NCI-H748 (cell line): ENCODE results near the gene U2AF1L4.
A peak's percentile ranks its signal among the peaks of the same experiment; 100 is the strongest.
"Not testable (repeated sequence)": the region's sequence is repeated elsewhere in the genome, so short reads cannot be mapped to it uniquely, and the experiment has no call there.

Experiments used
- DNase-seq: peaks from one replicate; lab custom pipeline; 2025; ENCODE audit not compliant: unreplicated experiment; lab: John Stamatoyannopoulos, UW

Gene U2AF1L4

GRCh38 chr19:35727956-35728706 is 17.1 kb downstream of the U2AF1L4 start:
- DNase-seq = no peak

GRCh38 chr19:35727053-35727955 is 17.9 kb downstream of the U2AF1L4 start:
- DNase-seq = no peak

DNA sequence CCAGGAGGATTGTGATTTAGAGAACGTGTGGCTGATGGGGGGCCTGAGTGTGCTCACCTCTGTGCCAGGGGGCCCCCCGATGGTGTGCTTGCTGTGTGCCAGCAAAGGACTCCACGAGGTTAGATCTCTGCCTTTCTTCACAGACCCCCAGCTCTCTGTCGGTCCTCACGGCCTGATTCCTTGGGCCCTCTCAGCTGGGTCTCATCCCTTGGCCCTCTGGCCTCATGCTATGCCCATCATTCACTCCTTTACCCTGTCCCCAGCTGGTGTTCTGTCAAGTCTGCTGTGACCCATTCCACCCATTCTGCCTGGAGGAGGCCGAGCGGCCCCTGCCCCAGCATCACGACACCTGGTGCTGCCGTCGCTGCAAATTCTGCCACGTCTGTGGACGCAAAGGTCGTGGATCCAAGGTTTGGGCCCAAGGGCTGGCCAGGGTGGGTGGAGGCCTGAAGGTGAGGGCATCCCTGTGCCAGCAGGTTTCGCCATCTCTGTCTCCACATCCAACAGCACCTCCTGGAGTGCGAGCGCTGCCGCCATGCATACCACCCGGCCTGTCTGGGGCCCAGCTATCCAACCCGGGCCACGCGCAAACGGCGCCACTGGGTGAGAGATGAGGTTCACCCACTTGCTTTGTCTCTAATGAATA is 19.9 kb downstream of the U2AF1L4 start:
- no peak for DNase-seq

DNA sequence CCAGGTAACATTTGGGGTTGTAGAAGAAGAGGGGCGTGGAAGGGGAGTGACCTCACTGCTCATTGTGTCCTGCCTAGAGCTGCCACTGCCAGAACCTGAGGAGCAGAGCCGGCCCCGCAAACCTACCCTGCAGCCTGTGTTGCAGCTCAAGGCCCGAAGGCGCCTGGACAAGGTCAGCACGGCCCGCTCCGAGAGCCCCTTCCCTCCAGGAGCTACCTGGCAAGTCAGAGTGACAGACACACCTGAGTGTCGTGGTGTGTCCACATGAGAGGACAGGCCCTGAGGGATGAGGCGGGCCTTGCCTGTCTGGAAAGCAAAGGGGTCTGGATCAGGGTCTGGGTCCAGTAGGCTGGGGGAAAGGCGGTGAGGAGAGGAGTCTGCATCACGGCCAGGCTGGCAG is 20.7 kb downstream of the U2AF1L4 start:
- no peak for DNase-seq

- DNase-seq = not testable (repeated sequence)
Observed at GRCh38 chr19:35724132-35724531, 21.1 kb downstream of the U2AF1L4 start.

DNA sequence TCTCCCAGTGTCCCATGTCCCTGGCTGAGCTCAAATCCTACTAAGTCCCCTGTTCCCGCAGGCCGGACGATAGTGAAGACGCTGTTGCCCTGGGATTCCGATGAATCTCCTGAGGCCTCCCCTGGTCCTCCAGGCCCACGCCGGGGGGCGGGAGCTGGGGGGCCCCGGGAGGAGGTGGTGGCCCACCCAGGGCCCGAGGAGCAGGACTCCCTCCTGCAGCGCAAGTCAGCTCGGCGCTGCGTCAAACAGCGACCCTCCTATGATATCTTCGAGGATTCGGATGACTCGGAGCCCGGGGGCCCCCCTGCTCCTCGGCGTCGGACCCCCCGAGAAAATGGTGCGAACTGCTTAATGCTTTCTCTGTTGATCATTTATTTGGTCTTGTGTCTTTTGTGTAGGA is 21.5 kb downstream of the U2AF1L4 start:
- no peak for DNase-seq

DNA sequence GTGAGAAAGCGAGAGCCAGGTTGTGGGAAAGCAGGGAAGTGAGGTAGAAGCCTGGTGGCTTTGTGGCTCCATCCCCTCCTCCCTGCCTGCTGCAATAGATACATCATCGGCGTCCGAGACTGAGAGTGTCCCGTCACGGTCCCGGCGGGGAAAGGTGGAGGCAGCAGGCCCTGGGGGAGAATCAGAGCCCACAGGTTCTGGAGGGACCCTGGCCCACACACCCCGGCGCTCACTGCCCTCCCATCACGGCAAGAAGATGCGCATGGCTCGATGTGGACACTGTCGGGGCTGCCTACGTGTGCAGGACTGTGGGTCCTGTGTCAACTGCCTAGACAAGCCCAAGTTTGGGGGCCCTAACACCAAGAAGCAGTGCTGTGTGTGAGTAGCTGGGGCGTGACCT is 22.3 kb downstream of the U2AF1L4 start:
- no peak for DNase-seq

GRCh38 chr19:35722461-35722860 is 22.8 kb downstream of the U2AF1L4 start:
- DNase-seq = no peak

DNA sequence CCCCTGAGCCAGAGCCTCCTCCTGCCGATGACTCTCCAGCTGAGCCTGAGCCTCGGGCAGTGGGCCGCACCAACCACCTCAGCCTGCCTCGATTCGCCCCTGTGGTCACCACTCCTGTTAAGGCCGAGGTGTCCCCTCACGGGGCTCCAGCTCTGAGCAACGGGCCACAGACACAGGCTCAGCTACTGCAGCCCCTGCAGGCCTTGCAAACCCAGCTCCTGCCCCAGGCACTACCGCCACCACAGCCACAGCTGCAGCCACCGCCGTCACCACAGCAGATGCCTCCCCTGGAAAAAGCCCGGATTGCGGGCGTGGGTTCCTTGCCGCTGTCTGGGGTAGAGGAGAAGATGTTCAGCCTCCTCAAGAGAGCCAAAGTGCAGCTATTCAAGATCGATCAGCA is 23.8 kb downstream of the U2AF1L4 start:
- DNase-seq = no peak

- no peak for DNase-seq
Observed at GRCh38 chr19:35720648-35721047, 24.6 kb downstream of the U2AF1L4 start.

GRCh38 chr19:35720163-35720524 is 25.1 kb downstream of the U2AF1L4 start:
- DNase-seq = no peak

DNA sequence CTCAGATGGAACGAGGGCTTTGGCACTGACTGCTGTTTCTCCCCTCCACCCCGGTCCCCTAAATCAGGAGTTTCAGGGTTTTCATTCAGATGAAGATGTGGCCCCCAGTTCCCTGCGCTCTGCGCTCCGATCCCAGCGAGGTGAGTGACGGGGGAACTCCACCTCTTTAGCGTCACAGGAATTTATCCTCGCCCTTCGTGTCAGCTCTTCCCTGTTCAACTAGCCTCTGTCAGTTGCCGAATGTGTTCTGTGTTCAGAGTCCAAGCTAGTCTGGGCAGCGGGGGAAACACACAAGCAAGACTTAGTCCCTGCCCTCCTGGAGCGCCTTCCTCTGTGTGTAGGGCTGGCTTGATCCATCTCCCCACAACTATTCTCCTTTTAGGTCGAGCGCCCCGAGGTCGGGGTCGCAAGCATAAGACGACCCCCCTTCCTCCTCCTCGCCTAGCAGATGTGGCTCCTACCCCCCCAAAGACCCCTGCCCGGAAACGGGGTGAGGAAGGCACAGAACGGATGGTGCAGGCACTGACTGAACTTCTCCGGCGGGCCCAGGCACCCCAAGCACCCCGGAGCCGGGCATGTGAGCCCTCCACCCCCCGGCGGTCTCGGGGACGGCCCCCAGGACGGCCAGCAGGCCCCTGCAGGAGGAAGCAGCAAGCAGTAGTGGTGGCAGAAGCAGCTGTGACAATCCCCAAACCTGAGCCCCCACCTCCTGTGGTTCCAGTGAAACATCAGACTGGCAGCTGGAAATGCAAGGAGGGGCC is 25.6 kb downstream of the U2AF1L4 start:
- DNase-seq = no peak

GRCh38 chr19:35718345-35719041 is 26.7 kb downstream of the U2AF1L4 start:
- peak; percentile 45 for DNase-seq

GRCh38 chr19:35717665-35718344 is 27.4 kb downstream of the U2AF1L4 start, which contains the start of gene KMT2B:
Gene KMT2B, plus strand, starts transcription at chr19:35718003. Its CDS starts 16 bp downstream, at chr19:35718019.
- peak; percentile 99 for DNase-seq

GRCh38 chr19:35716801-35717664 is 28.2 kb downstream of the U2AF1L4 start:
- peak; percentile 97 for DNase-seq

DNA sequence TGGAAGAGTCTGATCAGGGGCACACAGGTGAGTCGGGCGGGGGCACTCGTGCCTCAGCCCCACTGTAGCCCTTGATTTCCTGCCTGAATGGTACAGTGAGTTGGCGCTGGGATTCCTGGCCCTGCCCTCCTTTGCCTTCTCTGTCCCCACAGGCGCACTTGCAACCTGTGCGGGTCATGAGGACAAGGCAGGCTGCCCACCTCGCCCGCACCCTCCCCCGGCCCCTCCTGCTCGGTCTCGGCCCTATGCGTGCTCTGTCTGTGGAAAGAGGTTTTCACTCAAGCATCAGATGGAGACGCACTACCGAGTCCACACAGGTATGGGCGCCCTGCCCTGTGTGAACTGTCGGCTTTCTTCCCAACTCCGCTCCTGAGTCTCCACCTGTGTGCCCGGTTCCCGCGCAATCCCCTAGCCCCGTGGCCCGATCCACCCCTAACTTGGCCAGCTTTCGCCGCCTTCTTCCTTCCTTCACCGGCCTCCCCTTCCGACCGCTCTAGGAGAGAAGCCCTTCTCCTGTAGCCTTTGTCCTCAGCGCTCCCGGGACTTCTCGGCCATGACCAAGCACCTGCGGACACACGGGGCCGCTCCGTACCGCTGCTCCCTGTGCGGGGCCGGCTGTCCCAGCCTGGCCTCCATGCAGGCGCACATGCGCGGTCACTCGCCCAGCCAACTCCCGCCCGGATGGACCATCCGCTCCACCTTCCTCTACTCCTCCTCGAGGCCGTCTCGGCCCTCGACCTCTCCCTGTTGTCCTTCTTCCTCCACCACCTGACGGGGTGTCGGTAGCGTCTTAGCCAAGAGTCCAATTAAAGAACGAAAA is 29.0 kb downstream of the U2AF1L4 start:
- peak; percentile 80 for DNase-seq

DNA sequence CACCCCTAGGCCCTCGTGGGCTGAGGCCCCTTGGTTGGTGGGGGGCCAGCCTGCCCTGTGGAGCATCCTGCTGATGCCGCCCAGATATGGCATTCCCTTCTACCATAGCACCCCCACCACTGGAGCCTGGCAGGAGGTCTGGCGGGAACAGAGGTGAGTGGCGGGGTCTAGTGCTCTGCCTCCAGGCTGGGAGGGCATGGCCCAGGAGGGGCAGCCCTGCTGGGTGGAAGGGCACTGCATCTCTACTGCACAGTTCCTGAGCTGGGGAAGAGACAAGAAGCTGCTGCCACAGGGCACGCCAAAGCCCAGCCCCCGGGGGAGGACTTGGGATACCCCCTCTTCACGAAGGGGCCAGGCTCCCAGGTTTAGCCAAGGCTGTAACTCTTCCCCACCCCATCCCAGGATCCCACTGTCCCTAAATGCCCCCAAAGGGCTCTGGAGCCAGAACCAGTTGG is 29.8 kb downstream of the U2AF1L4 start:
- DNase-seq = no peak
